NCI-H2081 (cell line): ENCODE results near the gene DTX3L.

Experiments
- DNase-seq, 2 experiments: peaks; one replicate each; lab custom pipeline; 2025; lab: John Stamatoyannopoulos, UW

Gene DTX3L

DNA sequence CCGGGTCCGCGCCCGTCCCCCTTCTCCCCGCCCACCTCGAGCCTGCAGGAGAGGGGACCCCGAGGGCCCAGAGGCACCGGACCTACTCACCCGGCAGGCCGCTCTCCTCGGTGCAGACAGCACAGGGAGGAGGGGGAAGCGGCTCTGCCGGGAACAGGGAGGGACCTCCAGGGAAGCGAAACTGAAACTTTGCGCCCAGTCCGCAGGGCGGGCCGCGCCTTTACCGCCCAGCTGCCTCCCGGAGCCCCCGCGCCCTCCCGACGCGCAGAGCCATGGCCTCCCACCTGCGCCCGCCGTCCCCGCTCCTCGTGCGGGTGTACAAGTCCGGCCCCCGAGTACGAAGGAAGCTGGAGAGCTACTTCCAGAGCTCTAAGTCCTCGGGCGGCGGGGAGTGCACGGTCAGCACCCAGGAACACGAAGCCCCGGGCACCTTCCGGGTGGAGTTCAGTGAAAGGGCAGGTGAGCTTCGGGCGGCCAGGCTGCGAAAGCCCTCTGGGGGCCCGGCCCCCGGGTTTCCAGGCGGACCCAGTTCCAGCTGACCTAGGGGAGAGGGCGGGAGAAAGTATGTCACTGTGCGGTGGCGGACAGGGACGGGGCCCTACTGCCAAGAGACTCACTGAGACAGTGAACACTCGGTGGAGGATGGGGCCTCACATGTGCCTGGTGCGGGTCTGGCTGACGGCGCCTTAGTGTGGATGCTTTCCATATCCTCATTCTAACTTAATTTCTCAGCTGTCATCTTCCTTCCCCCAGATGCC is at the start of gene DTX3L, which contains the start of gene PARP9:
TSS of gene DTX3L (plus strand) at position 184 of the 758 bp plus-strand sequence. CDS start at position 273, 89 bp downstream.
TSS of gene PARP9 (minus strand) at position 146 of the 758 bp plus-strand sequence. CDS start 4,680 bp downstream, outside the sequence.
- peak; percentile 64 to 86 for DNase-seq

DNA sequence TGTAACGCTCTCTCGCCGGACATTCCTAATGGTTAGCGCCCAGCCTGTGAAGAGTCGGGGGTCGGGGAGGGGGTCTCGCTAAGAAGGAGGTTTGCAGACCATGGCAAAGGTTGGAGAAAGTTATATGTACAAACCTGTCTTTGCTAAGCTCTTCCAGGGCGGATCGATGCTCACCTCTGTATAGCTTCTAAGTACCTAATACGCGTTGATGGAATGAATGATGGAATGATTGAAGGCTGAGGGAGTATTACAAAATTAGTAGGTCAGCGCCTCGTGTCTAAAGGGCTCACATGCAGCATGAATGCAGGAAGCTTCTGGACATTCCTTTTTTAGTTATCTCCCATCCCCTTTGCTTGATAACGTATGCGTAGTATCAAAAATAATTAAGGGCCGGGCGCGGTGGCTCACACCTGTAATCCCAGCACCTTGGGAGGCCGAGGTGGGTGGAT is 49.1 kb upstream of the DTX3L start:
- DNase-seq: no peak

DNA sequence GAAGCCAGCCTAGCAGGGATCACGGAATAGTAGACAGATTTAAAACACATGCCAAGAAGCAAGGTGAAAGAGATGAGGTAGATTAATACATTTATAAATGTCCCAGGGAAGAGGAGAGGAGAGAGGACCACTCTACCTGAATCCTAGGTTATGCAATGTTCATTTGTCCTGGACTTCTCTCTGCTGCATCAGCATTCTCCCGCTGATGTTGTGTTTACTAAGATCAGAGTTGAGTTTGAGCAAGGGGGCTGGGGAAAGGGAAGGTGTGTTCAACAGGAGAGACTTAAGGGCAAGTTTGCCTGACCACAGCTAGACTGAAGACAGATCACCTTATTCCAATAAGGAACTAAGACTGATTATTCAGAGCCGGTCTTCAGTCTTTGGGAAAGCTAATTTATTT is 48.3 kb upstream of the DTX3L start:
- DNase-seq: no peak

DNA sequence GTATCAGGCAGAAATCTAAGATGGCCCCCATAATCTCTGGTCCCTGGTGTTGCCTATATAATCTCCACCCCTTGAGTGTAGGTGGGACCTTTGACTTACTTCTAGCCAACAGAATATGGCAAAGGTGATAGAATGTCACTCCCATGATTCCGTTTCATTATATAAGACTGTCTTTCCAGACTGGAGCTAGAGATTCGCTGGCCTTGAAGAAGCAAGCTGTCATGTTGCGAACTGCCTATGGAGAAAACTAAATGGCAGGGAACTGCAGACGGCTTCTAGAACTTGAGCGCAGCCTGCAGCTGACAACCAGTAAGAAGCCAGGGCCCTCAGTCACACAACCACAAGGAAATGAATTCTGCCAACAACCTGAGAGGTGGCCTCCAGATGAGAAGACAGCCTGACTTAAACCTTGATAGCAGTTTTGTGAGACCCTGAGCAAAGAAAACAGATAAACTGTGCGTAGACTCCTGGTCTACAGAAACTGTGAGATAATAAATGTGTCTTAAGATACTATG is 47.2 kb upstream of the DTX3L start:
- DNase-seq: no peak

DNA sequence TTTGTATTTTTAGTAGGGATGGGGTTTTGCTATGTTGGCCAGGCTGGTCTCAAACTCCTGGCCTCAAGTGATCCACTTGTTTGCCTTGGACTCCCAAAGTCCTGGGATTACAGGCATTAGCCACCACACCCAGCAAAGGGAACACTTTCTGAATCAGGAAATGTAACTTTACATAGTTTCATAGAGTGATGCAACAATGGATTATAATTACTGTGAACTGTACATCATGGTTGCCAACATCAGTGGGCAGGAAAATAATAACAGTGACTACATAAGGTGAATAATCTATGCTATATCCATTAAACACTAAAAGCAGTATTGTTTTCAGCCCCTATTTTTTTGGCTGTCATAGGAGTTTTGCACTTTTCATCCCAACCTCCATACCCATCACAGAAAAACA is 44.4 kb upstream of the DTX3L start:
- no peak for DNase-seq

DNA sequence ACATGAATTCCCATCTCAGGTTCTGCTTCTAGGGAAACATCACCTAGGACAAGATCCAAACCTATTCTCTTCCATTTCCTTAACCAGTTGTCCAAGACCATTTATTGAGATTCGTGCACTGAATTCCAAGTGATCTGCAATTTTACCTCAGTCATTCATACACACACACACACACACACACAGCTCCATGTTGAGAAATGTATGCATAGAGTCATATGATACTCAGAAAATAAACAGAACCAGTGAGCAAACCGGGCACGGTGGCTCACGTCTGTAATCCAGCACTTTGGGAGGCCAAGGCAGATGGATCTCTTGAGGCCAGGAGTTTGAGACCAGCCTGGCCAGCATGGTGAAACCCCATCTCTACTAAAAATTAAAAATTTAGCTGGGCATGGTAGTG is 43.3 kb upstream of the DTX3L start:
- no peak for DNase-seq

DNA sequence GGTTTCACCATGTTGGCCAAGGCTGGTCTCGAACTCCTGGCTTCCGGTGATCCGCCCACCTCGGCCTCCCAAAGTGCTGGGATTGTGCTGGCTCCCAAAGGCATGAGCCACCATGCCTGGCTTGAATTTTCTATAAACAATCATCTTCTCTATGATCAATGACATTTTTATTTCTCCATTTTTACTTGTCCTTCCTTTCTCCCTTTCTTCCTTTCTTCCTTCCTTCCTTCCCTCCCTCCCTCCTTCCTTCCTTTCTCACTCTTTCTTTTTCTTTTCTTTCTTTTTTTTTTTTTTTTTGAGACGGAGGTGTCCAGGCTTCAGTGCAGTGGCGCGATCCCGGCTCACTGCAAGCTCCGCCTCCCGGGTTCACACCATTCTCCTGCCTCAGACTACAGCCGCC is 40.8 kb upstream of the DTX3L start:
- no peak for DNase-seq

DNA sequence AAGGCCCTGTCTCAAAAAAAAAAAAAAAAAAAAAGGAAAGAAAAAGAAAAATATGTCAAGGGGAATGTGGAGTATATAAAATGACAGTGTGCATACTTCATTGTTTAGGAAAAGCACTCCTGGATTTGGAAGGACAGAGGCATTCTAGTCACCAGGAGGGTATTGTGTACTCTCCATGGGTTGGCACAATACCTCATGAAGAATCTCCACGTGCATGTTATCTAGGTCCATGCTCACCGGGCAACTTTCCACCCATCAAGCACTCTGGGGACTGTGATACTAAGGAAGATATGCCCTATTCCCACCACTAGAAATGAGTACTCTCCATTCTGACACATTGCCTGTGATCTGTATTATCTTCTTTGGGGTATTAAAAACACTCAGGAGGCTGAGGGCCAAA is 34.0 kb upstream of the DTX3L start:
- DNase-seq: no peak

DNA sequence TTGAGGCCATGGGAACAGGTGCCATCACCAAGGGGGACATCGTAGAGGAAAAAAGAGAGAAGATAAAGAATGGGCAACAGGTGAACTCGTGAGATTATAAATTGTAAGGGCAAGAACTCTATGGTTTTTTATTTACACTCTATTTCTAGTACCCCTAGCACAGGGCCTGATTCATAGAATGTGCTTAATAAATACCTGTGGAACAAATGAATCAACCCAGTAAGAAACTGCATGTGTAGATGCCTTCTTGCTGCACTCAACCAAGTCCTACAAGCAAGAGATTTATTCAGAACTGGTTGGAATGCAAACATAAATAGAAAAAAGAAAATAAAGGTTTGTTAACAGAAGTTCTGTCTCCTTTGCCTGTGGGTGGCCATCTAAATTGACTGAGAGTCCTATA is 30.7 kb upstream of the DTX3L start:
- DNase-seq: no peak

DNA sequence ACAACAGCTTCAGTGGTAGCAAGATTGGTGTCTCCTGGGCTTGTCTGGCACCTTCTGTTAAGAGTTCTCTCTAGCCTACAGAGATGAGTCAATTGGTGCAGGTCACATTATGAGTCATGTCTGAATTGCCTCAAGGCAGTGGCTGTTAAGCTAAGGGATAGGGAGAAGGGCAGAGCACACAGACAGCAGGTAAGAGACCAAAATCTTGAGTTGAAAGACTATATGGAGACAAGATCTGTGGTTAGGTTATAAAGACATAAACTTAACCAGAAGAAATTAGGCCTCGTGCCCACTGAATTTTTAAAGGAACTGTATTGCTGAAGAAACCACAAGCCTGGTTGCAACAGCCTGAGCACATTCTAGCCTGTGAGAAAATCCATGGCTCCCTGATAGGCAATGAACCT is 30.2 kb upstream of the DTX3L start:
- no peak for DNase-seq

DNA sequence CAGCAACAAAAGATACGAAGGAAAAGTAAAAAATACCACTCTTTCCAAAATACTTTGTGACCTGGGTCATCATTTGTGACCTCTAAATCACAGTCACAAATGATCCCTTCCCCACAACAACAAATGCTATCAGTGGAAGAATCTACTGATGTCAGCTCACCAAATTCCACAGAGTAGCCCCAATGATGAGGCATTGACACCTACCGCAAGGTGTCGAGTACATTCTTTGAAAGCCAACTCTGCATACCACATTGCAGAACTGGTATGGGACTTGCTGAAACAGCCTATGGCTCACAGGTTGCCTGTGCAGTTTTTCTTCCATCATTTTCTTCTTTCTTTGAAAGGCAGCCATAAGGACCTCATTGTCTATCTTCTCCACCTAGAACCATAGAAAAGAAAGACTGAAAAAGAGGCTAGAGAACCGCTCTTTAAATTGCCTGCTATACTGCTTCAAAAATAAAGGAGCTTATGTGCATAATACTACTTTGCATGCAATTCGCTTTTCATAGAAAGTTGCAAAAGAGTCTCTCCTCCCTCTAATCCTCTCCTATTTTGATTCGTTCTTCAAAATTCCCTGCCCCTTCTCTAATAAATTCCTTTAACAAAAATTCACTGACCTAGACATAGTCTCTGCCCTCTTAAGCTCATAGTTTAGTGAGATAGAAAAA is 28.0 kb upstream of the DTX3L start:
- DNase-seq: no peak

DNA sequence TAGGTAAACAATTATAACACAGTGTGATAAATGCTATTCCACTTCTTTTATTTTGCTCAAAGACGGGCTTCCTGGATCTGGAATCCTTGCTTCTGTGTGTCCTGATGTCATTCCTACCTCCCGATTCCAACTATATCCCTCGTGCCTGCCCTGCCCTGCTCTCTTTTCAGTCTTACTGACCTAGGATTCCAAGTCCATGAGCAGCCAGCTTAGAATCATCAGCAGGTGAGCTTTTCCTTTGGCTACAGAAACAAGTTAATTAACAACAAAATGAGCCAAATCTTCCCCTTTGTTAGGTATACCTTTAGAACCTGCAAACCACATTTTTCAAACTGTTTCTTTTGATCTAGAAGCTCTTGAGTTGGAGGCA is 27.5 kb upstream of the DTX3L start:
- DNase-seq: no peak

DNA sequence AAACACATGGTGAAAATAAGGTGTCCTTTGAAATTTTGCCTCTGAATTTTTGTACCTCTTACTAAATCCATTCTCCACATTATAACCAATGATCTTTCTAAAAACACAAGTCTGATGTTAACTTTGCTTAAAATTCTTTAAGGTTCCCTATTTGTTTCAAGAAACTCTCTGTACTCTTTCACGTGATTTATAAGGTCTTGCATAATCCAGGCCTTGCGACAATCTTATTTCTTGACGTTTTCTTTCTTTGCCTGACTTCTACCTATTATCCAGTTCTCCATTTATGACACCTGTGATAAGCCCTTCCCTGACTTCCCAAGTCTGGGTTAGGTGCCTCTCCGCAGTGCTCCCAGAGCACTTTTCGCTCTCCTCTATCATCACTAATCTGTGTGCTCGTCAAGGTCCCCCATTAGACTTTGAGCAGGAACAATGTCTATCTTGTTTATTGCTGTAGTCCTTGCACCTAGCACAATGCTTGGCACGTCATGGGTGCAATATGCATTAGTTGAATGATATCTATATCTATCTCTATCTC is 25.1 kb upstream of the DTX3L start:
- no peak for DNase-seq

DNA sequence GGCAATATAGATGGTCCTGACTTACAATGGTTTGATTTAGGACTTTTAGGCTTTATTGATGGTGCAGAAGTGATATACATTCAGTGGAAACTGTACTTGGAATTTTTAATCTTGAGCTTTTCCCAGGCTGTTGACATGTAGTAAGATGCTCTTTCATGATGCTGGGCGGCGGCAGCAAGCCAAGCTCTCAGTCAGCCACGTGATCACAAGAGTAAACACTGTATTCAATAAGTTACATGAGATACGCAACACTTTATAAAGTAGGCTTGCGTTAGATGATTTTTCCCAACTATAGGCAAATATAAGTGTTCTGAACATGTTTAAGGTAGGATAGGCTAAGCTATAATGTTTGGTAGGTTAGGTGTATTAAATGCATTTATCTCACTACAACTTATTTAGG is 18.0 kb upstream of the DTX3L start:
- no peak for DNase-seq

DNA sequence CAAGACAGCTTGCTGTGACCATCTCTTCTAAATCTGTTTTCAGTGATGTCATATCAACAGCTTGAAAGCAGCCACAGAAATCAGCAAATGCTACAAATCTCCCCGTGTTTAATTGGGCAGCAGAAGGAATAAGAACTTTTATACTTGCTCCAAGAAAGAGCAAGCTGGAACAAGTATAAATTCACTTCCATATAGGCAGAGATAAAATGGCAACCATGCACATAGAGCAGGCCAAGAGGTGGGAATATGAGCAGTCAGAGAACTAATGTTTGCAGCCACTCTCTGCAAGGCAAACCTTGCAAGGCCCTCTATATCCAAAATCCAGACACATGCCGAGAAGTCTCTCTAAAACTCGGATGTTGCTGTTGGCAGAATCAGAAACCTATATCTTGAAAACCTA is 16.1 kb upstream of the DTX3L start:
- no peak for DNase-seq

DNA sequence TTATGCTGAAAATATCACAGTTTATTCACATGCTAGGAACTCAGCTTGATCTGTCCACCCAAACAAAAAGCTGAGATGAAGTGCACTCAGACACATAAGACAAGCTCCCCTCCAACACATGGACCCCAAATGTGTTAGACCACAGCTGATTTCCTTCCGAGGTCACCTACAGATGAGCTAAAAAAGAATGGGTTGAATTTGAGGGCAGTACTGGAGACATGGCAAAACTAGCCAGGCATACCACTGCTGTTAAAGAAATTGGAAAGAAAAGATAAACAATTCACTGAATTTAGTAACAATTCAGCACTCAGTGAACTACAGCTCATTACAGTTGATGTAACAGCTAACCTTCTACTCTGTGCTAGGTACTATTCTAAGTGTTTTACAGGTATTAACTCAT is 15.5 kb upstream of the DTX3L start:
- DNase-seq: no peak

DNA sequence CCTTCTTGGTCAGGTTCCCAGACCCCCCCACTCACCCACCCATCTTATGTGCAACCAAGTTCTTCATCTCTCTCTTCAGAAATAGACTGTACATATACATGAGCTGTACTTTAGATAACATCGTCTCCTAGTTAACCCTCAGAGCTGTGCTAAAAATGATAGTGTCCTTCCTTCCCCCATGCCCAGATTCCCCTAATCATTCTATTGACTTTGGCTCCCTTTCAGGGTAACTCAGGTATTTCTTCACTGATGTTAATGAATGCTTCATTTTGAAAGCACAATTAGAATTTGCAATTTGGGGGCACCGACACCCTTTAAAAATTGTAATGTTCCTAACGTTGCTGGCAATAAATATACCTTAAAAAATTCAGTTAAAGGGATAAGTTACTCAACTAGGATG is 11.0 kb upstream of the DTX3L start:
- DNase-seq: no peak

DNA sequence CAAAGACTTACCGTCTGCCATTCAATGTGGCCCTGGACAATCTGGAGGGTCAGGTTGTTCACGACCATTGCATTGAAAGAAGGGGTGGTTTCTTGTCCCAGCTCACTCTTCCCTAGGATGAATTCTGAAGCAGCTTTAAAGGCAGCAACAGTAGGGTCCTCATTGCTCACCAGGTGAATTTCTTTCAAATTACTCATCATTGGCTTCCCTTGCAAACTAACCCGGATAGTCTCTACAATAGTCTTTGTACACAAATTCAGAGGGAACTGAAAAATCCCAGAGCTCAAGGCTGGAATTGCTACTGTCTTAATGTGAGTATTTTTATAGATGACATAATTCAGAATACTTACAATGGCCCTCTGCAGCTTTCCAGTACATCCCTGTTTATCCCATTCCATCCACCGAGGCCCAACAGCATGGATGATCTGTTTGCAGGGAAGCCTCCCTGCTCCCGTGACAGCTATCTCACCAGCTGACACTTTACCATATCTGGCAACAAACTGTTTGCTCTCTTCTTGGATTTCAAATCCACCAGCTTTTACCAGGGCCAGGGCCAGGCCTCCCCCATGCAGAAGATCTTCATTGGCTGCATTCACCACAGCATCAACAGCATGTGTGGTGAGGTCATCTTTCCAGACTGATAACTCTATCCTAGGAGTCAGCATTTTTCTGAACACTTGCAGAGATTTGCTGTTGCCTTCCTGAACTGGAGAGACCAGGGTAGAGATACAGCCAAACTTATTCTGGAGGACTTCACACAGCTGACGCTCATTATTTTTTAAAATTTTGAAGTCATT is 8.7 kb upstream of the DTX3L start:
- no peak for DNase-seq

DNA sequence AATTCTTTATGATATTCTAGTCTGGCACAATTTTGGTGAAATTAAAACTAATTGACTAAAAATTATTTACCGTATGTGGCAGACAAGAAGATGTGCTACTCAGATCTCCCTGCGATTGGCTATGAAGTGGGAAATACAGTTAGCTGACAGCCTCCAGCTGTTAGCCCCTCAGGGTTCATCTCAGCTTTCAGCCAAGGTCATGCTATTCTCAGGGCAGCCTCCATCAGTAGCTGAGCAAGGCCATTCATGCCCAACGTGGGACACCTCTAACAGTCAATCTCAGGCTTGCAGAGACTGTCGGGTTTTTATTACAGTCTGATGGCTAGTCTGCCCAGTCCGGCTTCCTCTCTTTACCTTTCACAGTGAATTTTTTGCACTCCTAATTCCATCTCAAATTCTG is 6.8 kb upstream of the DTX3L start:
- no peak for DNase-seq

DNA sequence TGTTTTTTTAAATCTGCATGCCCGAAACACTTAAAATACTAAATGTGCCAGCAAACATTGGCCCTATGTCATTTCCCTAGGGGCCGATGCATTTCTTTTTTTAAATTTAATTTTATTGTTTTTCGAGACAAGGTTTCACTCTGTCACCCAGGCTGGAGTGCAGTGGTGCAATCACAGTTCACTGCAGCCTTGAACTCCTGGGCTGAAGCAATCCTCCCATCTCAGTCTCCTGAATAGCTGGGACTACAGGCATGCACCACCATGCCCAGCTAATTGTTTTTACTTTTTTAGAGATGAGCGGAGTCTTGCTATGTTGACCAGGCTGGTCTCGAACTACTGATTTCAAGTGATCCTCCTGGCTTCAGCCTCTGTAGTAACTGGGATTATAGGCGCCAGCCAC is 5.5 kb upstream of the DTX3L start:
- DNase-seq: no peak

DNA sequence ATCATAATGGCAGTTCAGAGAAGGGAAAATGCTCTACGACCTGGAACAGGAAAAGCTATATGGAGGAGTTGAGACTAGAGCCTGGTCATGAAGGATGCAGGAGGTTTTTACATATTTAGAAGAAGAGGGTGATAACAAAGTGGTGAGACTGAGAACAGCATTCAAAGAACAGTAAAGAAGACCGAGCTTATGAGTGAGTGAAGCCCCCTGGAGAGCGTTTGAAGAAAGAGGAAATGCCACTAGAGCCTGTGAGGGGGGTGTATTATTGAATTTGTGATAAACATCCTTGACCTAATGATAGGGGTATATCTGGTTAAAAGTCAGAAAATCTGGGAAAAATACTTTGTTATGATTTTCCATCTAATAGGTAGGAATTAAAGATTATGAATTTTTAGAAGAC is 4.2 kb upstream of the DTX3L start:
- no peak for DNase-seq

DNA sequence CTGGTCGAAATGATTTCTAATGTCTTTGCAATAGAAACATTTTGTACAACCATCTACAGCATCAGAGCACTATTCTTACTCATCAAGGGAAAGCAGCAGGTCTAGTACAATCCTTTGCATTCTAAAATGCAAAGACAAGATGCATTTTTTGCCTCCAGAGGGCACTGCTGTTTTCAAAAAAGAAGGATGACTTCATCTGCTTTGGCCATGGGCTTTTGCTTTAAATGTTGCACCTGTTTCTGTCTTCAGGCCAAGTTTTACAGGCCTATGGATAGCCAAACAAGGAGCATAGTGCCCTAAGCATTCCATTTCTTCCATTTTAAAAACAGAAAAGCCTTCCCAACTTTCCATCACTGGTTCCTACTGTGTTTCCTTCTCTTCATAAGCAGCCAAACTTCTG is 3.5 kb upstream of the DTX3L start:
- DNase-seq: peak; percentile 55 to 82
